Gastroesophageal sphincter (tissue), 3 donors: ENCODE data around the gene VSIG10L.

Experiments
- CTCF ChIP-seq, 4 experiments: fragments of 200-600 bp in 2 of 4; fragments of 450-650 bp in 2 of 4; sonication (generic) in 1 of 4; IDR thresholded peaks; one replicate each; pipeline ENCODE4 v1.5.1; 2017 to 2019; ENCODE audit warnings: antibody characterized with exemption in 4 of 4, mild to moderate bottlenecking in 2 of 4, moderate library complexity in 2 of 4
- EP300 ChIP-seq: sonication (generic); formaldehyde crosslinking; IDR thresholded peaks from one replicate; pipeline ENCODE4 v1.6.1; 2017; ENCODE audit warnings: antibody characterized with exemption, mild to moderate bottlenecking
- POLR2A ChIP-seq, 2 donors: fragments of 450-650 bp; IDR thresholded peaks; one replicate each; pipeline ENCODE4 v1.6.1; 2017; ENCODE audit warnings: antibody characterized with exemption in 2 of 2, mild to moderate bottlenecking in 2 of 2, moderate library complexity in 1 of 2
- POLR2AphosphoS5 ChIP-seq: sonication (generic); formaldehyde crosslinking; IDR thresholded peaks from one replicate; pipeline ENCODE4 v1.6.1; 2017; ENCODE audit warnings: antibody characterized with exemption

GRCh38 chr19:51327066-51328001 lies 14.6 kb downstream of the VSIG10L start:
- TF ChIP-seq CTCF (IDR thresholded peaks at IDR 0.05): no peak
- no peak for TF ChIP-seq EP300
- TF ChIP-seq POLR2A (IDR thresholded peaks at IDR 0.05): no peak
- no peak for TF ChIP-seq POLR2AphosphoS5
